LNCaP clone FGC (cell line): ENCODE data around the gene ERBB4.

Experiments
- DNase-seq: peaks from one replicate; pipeline ENCODE4 v3.0.0-alpha.2; 2011; ENCODE audit warnings: low read depth
- H3K4me3 ChIP-seq: 2 replicates; pipeline ENCODE4 v1.5.1; 2011; ENCODE audit warnings: mild to moderate bottlenecking, low read depth, low read length, control low read depth
- CTCF ChIP-seq: IDR thresholded peaks from 2 replicates; pipeline ENCODE4 v1.5.1; 2012; ENCODE audit warnings: mild to moderate bottlenecking; ENCODE audit not compliant: control insufficient read depth, insufficient read depth; ENCODE audit errors: extremely low read depth

ERBB4 gene

GRCh38 chr2:211868996-211869533 lies 669.5 kb downstream of the ERBB4 start:
- H3K4me3 ChIP-seq, result no peak overlapping the region
- TF ChIP-seq CTCF, result no peak
- DNase-seq, result no peak

GRCh38 chr2:211867845-211868451 lies 670.7 kb downstream of the ERBB4 start:
- DNase-seq, result no peak
- no peak overlapping the region for H3K4me3 ChIP-seq
- no peak for TF ChIP-seq CTCF

GRCh38 chr2:211864328-211864727 lies 674.3 kb downstream of the ERBB4 start:
- DNase-seq, result no peak
- no peak overlapping the region for H3K4me3 ChIP-seq
- no peak for TF ChIP-seq CTCF

- peak; percentile 21 for DNase-seq
- no peak for TF ChIP-seq CTCF
- no peak overlapping the region for H3K4me3 ChIP-seq
Observed at GRCh38 chr2:211860224-211860623, 678.4 kb downstream of the ERBB4 start.

- DNase-seq, result no peak
- TF ChIP-seq CTCF, result no peak
- H3K4me3 ChIP-seq, result no peak overlapping the region
Observed at GRCh38 chr2:211854832-211855231, 683.8 kb downstream of the ERBB4 start.

GRCh38 chr2:211846714-211847113 lies 691.9 kb downstream of the ERBB4 start:
- no peak for TF ChIP-seq CTCF
- no peak for DNase-seq
- H3K4me3 ChIP-seq, result no peak overlapping the region

- H3K4me3 ChIP-seq, result no peak overlapping the region
- no peak for DNase-seq
- TF ChIP-seq CTCF, result no peak
Observed at GRCh38 chr2:211846036-211846400, 692.6 kb downstream of the ERBB4 start.
